Psoas muscle (tissue), 8 donors: ENCODE measurements around the gene EEPD1. TPM values are rescaled to one million over a fixed set of nuclear protein-coding genes. Genes with fewer than 3 reads are reported as not detected.

ENCODE experiments used
- ATAC-seq, 4 donors: fragments of 200-7000 bp; cut with Tn5 transposase; one replicate each; pipeline ENCODE4 v1.9.1; 2020; ENCODE audit warnings: moderate library complexity in 3 of 4, mild to moderate bottlenecking in 2 of 4
- DNase-seq, 2 donors: peaks; one replicate each; pipeline ENCODE4 v3.0.0-alpha.2; 2020
- H3K27ac ChIP-seq: fragments of 200-600 bp; one replicate; pipeline ENCODE4 v1.8.0; 2022
- H3K27me3 ChIP-seq, 3 donors: fragments of 200-600 bp in 1 of 3; one replicate each; pipeline versions ENCODE4 v1.6.1 to v1.8.0; 2013 to 2022; ENCODE audit warnings: low read length in 2 of 3, mild to moderate bottlenecking in 2 of 3, moderate library complexity in 1 of 3; ENCODE audit not compliant: insufficient read depth in 3 of 3
- H3K36me3 ChIP-seq, 2 donors: fragments of 200-600 bp in 1 of 2; one replicate each; pipeline versions ENCODE4 v1.6.1 to v1.8.0; 2013 to 2022; ENCODE audit warnings: low read depth in 1 of 2, mild to moderate bottlenecking in 1 of 2, moderate library complexity in 1 of 2; ENCODE audit not compliant: insufficient read depth in 1 of 2
- H3K4me1 ChIP-seq: fragments of 200-600 bp; one replicate; pipeline ENCODE4 v1.8.0; 2022
- H3K4me3 ChIP-seq: fragments of 200-600 bp; one replicate; pipeline ENCODE4 v1.8.0; 2022; ENCODE audit warnings: mild to moderate bottlenecking
- H3K9me3 ChIP-seq: fragments of 200-600 bp; one replicate; pipeline ENCODE4 v1.8.0; 2022
- WGBS, 3 donors: extraction: QIAGEN DNeasy Blood & Tissue Kit; methylation state at CpG; one replicate each; pipeline versions ENCODE4 v1.1.6 to v1.1.7; 2013; 5-methylcytosine and 5-hydroxymethylcytosine counted together
- intact Hi-C, 2 donors: fragments of 100-400 bp; cut with DNase I; formaldehyde crosslinking; loops; one replicate each; pipeline versions ENCODE4 v1.11.0 to v1.14.2; 2022
- polyA plus RNA-seq, 3 donors: library from polyadenylated mRNA; stranded (reverse); fragments of 200-250 nt; gene quantifications; one replicate each; pipeline ENCODE4 v1.2.3, GENCODE V29; 2013
- total RNA-seq, 4 donors: library from RNA; stranded (reverse); fragmentation: NEBNext Ultra II Directional in 2 of 4; extraction: Animal tissue kit (Norgen Biotek cat#: 25700) in 2 of 4; gene quantifications; one replicate each; pipeline versions ENCODE4 v1.2.1 to v1.2.4, GENCODE V29; 2021 to 2023
- TF ChIP-seq, protein P1 (sequence below): fragments of 200-600 bp; IDR thresholded peaks from one replicate; pipeline ENCODE4 v1.8.0; 2022; ENCODE audit warnings: antibody characterized with exemption
- donor health status: healthy with polysubstance abuse.
- donor health status: DM: no; HTN: no; CAD: no; lungs with moderate emphysema.
- donor health status: Bipolar disorder and iron deficiency.
- donor health status: healthy.
- donor health status: DM: yes; HTN: yes; CAD: no.
- donor health status: DM: no; HTN: no; CAD: no.
- donor health status: DM: no; HTN: no; CAD: no.
- donor health status: DM: yes; HTN: yes; CAD: no.

The EEPD1 gene
- total and polyA plus RNA-seq, 7 donors: 7.3 to 61.2 (median 45.5) TPM

DNA sequence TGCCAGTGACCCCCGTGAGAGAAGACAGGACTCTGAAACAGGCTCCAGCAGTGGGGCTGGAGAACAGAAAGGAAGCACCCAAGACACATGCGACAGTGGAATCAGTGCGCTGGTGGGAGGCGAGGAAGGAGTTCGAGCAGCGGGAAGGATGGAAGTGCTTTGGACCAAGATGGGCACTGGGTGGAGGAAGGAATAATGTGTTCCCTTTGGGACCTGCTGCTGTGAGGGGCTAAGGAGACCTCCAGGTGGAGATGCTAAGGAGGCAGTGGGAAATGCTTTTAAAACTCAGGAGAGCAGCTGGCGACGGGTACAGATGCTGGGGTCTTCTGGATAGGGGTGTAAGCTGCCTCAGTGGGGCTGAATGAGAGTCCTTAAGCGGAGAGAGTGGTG, 126.9 kb downstream of the EEPD1 start:
- WGBS, 3 donors: 93 to 96% (median 95%) methylated on average over 9 of the region's 9 CpGs
- intact Hi-C loops: loop anchor here (5.0 kb wide), 4 partner anchors 38 to 123 kb away; no protein-coding TSS in a partner anchor
- peak overlapping the region; percentile 77 for H3K27ac ChIP-seq

DNA sequence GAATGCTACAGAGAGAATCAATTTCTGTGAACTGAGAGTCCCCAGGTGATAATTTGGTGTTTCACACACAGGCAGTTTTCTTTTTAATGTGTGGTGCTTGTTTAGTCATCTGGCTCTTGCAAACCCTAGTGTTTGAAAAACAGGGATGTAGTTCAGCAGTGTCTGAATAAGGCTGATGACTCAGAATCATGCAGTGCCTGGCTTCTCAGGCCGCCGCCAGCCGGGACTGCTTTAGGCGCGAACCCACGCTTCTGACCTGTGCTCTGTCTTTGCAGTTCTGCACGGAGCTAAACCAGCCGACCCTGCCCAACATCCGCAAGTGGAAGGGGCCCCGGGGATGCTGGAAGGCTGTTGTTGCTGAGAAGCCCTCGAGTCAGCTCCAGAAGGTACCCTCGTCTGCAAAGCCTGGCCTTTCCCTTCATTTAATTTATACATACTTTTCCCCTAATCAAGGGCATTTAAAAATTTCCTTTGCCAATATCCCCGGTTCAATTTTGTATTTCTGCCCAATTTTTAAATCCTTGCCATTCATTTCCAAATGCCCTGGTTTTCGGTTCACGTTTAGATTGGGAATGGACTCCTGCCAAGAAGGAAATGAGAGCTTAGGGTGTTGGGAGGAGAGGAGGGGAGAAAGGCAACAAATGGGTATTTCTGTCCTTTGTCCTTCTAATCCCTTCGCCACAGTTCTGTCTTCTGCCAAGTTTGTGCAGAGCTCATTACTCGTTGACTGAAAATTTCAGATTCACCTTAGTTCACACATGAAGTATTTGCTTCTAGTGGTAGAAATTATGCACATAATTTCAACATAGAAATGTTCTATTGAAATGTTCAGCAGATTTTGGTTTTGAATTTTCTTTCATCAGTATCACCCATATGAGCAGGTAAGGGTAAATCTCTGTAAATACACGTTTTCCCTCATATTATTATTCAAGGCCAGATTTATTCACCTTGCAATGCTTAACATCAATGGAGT, 128.1 kb downstream of the EEPD1 start:
- DNase-seq: peak; percentile 72 to 85
- TF ChIP-seq, protein P1, sequence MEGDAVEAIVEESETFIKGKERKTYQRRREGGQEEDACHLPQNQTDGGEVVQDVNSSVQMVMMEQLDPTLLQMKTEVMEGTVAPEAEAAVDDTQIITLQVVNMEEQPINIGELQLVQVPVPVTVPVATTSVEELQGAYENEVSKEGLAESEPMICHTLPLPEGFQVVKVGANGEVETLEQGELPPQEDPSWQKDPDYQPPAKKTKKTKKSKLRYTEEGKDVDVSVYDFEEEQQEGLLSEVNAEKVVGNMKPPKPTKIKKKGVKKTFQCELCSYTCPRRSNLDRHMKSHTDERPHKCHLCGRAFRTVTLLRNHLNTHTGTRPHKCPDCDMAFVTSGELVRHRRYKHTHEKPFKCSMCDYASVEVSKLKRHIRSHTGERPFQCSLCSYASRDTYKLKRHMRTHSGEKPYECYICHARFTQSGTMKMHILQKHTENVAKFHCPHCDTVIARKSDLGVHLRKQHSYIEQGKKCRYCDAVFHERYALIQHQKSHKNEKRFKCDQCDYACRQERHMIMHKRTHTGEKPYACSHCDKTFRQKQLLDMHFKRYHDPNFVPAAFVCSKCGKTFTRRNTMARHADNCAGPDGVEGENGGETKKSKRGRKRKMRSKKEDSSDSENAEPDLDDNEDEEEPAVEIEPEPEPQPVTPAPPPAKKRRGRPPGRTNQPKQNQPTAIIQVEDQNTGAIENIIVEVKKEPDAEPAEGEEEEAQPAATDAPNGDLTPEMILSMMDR: no peak
- H3K36me3 ChIP-seq: no peaks in the 10 kb centered on the region
- no peaks in the 10 kb centered on the region for H3K9me3 ChIP-seq
- peak overlapping the region; percentile 77 for H3K27ac ChIP-seq
- H3K4me1 ChIP-seq: peaks cover 93% of the 10 kb centered on the region
- no peaks in the 10 kb centered on the region for H3K27me3 ChIP-seq
- intact Hi-C loops: loop anchor here (5.0 kb wide), 4 partner anchors 39 to 124 kb away; no protein-coding TSS in a partner anchor
- peak overlapping the region; percentile 27 for H3K4me3 ChIP-seq
- WGBS, 3 donors: 16 to 26% (median 20%) methylated on average over 18 of the region's 18 CpGs
- peak; percentile 80 to 88 (median 84) for ATAC-seq

More for the DNA sequence above, 126.9 kb downstream of the EEPD1 start:
- ATAC-seq (no peak), DNase-seq (no peak)
- TF ChIP-seq, protein P1: no peak
- Histone ChIP-seq H3K4me3 (no peak overlapping the region), H3K9me3 (no peaks in the 10 kb centered on the region), H3K4me1 (peaks cover 83% of the 10 kb centered on the region), H3K27me3 (no peaks in the 10 kb centered on the region), H3K36me3 (no peaks in the 10 kb centered on the region)

DNA sequence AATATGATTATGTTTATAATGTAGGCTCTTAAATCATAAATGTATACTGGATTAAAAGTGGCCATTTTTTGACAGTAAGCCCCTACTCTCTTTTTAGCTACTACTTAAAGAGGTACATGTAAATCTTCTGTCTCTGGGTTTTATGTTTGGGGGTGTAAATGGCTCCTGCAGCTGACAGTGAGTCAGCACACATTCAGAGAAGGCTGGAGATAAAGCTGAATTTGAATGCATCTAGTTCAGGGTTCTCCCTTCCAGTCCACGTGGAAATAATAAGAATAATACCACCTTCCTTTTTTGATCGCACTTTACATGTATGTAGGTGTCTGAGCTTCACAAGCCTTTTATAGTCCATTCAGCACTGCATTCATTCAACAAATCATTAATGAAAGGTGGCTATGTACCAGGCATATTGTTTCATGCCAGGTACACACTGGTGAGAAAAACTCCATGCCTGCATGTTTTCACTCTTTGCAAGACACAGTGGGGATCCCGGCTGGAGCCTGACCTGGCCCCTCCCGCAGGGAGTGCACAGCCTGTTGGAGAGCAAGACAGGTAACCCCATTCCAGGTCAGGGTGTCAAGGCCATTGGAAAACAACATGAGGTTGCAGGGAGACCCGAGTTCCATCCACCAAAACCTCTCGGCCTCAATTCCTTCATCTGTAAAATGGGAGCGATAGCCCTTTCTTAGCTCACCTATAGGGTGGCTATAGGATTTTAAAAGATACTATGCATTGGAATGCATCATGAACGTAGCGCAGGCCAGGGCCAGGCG, 129.1 kb downstream of the EEPD1 start:
- H3K36me3 ChIP-seq: no peaks in the 10 kb centered on the region
- peak overlapping the region; percentile 77 for H3K27ac ChIP-seq
- ATAC-seq (no peak), DNase-seq (no peak)
- intact Hi-C loops: loop anchor here (5.0 kb wide), 4 partner anchors 40 to 125 kb away; no protein-coding TSS in a partner anchor
- no peaks in the 10 kb centered on the region for H3K27me3 ChIP-seq
- H3K4me3 ChIP-seq: no peak overlapping the region
- no peaks in the 10 kb centered on the region for H3K9me3 ChIP-seq
- 90 to 93% (median 92%) methylated on average over 10 of the region's 10 CpGs for WGBS, 3 donors
- TF ChIP-seq, protein P1: no peak
- H3K4me1 ChIP-seq: peaks cover 92% of the 10 kb centered on the region

DNA sequence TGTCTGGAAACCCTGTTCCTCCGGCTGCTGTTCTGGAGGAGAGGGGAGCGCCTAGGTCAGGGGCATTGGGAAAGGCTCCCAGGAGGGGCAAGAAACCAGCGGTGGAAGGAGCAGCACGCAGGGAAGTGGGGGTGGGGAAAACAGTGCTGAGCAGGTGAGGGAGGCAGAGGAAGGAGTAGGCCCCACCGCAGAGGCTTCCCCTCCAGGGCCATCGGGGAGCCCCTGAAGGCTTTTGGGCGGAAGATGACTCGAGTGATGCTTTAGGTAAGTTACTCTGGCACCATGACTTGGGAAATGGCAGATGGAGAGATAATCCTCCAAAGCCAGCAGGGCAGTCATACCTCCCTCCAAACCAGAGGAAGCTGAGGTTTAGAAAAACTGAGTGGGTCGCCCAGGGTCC, 130.1 kb downstream of the EEPD1 start:
- Histone ChIP-seq H3K4me1 (peaks cover 87% of the 10 kb centered on the region), H3K36me3 (peaks cover 0 to under 1% of the 10 kb centered on the region in 2 donors), H3K9me3 (no peaks in the 10 kb centered on the region), H3K27ac (peak overlapping the region; percentile 77), H3K4me3 (no peak overlapping the region), H3K27me3 (no peaks in the 10 kb centered on the region)
- DNase-seq (no peak), ATAC-seq (no peak)
- TF ChIP-seq, protein P1: no peak
- WGBS, 3 donors: 89 to 96% (median 92%) methylated on average over 9 of the region's 9 CpGs
- intact Hi-C loops: loop anchor here (5.0 kb wide), 4 partner anchors 41 to 126 kb away; no protein-coding TSS in a partner anchor
